Right renal pelvis (tissue), 4 donors: ENCODE measurements around the gene ZMYM3. TPM values are rescaled to one million over a fixed set of nuclear protein-coding genes. Genes with fewer than 3 reads are reported as not detected.

Source experiments
- DNase-seq, 4 donors: peaks; one replicate each; pipeline ENCODE4 v3.0.0-alpha.2; 2013; ENCODE audit warnings: low read depth in 4 of 4, low spot score in 3 of 4, missing footprints in 1 of 4
- polyA plus RNA-seq, 4 donors: library from polyadenylated mRNA; unstranded; fragments of 120-200 nt; gene quantifications; one replicate each; pipeline ENCODE4 v1.2.1, GENCODE V29; 2013; ENCODE audit not compliant: insufficient read length in 4 of 4

The ZMYM3 gene
- polyA plus RNA-seq, 4 donors = 57.7 to 65.6 (median 59.7) TPM

DNA sequence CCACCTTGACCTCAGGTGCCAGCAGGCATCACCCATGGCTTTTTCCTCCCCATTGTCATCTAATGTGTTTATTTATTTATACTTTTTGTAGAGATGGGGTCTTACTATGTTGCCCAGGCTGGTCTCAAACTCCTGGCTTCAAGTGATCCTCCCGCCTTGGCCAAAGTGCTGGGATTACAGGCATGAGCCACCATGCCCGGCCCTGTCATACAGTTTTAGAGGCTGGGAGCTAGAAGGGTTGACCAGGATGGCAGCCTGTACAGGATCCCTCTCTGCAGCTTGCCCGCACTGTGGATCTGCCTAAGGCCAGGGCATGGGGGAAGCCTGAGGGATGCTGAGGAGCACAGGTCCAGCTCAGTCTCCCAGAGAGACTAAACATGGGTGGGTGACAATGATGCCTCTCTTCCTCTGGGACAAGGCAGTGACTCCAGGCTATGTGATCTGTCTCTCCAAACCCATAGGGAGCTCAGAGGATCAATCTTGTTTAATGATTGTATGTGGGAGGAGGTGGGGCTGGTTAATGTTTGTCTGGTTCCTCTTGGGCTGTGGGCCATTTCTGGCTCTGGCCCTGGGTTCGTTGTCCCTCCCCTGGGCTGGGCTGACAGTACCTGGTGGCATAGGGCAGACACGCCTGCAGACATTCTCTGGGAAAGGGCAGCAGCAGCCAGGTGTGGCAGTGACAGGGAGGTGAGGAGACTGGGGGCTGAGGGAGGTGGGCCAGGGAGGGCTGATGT lies 39.2 kb downstream of the ZMYM3 start:
- DNase-seq = peak in 1 of 4 donors; percentile 22

DNA sequence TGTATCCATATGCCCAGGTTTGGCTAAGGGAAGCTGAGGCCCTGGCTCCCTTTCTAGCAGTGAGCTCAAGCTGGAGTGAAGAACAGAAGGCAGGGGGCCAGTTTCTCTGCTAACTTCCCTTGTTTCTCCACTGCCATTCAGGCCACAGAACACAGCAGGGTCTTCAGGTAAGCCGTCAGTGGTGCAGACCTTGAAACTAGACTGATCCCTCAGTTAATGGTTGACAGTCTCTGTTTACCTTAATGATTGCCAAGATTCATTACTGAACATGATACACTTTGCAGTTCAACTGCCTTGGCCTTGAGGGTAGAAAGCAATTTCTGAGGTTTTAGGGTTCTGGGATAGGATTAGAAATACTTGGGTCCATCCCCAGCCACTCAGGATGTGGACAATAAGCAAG lies 39.8 kb downstream of the ZMYM3 start:
- DNase-seq = no peak

DNA sequence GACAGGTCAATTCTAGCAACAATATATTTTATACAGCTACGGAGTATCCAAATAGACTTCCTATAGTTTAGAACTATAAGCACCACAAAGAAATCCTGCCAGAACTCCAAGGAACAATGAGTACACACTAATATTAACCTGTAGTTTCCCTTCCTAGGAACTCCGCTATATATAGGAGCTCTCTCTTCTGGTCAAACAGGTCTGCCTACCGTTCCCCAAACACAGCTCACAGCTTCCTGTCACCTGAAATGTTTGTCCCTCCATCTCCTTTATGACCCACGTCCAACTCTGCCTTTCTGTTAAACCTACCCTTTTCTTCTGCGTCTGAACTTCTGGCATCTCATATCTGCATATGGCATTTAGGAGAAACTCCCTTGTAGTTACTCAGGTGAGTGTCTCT lies 41.4 kb downstream of the ZMYM3 start:
- no peak for DNase-seq

DNA sequence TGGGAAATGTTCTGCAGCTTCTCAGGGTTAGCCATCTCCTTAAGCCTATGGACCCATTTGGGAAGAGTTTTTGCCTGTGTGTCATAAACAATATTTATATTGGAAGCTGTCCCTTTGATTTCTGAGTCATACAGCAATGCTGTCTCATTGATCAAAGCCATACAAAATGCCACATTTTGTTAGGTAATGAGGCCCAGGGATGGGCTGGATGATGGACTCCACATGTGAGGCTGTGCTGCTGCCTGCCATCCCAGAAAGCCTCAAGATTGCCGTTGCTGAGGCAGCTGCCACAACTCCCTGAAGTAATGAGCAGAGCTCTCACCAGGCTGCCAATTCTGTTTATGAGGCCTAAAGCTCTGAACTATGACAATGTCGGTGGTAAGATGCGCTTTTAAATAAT lies 43.1 kb downstream of the ZMYM3 start:
- DNase-seq = no peak

DNA sequence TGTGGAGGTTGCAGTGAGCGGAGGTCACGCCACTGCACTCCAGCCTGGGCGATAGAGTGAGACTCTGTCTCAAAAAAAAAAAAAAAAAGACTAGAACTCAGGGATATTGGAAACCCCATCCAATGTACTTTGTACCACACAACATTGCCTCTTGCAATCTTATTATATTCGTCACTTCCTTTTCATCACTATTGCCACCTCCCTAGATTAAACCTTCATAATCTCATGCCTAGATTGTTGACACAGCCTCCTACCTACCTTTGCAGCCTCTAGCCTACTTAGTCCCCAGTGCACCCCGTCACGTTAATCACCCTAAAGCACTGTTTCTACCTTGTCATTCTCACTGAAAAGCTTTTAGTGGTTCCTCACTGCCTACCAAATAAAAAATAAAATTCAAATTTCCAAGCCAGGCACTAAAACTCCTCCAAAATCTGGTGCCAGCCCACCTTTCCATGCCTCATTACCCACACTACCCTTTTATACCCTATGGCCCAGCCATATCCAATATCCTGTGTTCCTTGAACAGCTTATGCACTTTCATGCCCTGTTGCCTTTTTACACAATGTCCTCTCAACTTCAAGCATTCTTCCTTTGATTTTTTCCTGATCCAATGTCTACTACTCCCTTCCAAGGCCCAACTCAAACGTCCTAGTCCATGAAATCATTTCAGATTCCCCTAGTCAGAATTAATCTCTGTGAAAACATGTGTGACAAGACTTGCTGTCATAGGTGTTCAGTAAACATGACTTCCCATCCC lies 54.5 kb downstream of the ZMYM3 start:
- DNase-seq = no peak

DNA sequence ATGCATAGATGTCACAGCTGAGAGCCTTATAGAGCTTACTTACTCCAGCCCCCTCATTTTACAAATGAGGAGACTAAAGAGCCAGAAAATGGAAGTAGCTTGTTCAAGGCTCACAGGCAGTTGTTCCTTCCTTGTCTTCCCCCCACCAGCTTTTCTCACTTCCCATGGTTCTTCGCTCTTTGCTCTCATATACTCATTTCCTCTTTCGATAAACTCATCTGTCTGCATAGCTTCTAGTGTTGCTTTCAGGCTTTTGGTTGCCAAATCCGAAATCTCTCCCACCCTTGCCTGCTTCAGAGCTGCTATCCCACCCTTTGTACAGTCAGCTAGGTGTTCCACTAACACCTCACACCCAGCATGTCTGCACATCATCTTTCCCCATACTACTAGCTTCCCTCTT lies 55.9 kb downstream of the ZMYM3 start:
- DNase-seq = no peak

DNA sequence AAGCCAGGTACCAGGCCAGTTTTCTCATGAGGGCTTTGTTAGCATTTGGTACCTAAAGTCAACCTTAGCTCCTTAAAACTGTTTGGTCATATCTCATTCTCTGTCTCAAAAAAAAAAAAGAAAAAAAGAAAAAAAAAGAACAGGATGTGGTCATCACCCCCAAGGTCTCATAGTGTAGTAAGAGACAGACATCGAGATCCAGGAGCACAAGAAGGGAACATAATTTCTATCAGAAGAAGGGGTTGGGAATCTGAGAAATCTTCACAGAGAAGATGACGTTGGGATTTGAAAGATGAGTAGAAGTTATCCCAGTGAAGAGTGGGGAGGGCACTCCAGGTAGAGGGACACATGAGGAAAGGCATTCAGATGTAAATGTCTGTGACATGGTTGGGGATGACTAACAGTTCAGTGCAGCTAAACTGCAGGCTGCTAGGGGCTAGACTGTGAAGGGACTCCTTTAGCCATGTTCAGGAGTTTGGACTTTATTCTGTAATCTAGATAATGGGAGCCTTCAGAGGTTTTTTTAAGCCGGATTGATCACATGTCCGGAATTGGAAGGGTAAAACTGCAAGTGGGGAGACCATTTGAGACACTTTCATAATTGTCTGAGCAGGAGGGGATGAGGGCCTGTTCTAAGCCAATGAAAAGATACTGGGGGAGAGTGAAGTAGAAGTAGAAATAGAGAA lies 57.8 kb downstream of the ZMYM3 start:
- DNase-seq = no peak

DNA sequence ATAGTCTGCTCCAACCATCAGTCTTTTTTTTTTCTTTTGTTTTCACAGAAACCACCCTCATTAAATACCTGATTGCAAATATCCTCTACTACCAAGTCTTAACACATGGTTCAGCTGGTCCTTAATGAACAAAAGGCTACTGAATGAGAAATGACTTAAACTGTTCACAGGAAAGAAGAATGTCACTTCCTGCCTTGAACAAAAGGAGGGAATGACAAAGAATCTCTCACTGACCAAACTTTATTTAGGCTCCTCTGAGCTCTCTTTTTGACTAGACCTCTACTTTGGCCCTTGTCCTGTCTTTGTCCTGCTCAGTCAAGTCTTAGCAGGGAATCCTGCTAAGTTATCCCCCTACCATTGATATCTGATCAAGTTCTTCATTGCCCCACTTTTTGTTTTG lies 62.7 kb downstream of the ZMYM3 start:
- no peak for DNase-seq

Other genes with a start within 250 kb of the ZMYM3 start
- 10 to 100 TPM; 53.1 to 57.3 (median 55.1) TPM for gene SNX12, start 185.8 kb downstream of the ZMYM3 start, polyA plus RNA-seq
- gene FOXO4, start 158.3 kb downstream of the ZMYM3 start, polyA plus RNA-seq = 10 to 100 TPM; 23.8 to 29.3 (median 27.8) TPM
- gene CXorf65, start 147.4 kb downstream of the ZMYM3 start, polyA plus RNA-seq = not detected
- gene IL2RG, start 142.6 kb downstream of the ZMYM3 start, polyA plus RNA-seq = 1 to 10 TPM in 3 of 4 donors, under 1 TPM in 1; 0.93 to 2.3 (median 1.2) TPM
- gene MED12, start 135.5 kb downstream of the ZMYM3 start, polyA plus RNA-seq = 10 to 100 TPM; 39.7 to 47.4 (median 41.4) TPM
- 1 to 10 TPM; 4.3 to 6.3 (median 4.9) TPM for gene NLGN3, start 109.3 kb downstream of the ZMYM3 start, polyA plus RNA-seq
- gene GJB1, start 30.9 kb downstream of the ZMYM3 start, polyA plus RNA-seq = 10 to 100 TPM; 42.1 to 55.6 (median 45.5) TPM
- 100 to 1,000 TPM; 557 to 597 (median 565) TPM for gene NONO, start 29.5 kb upstream of the ZMYM3 start, polyA plus RNA-seq
- 1 to 10 TPM; 1.2 to 1.5 (median 1.3) TPM for gene ITGB1BP2, start 47.6 kb upstream of the ZMYM3 start, polyA plus RNA-seq
- gene TAF1, start 112.2 kb upstream of the ZMYM3 start, polyA plus RNA-seq = 10 to 100 TPM; 32.4 to 38.2 (median 36.9) TPM